Measurements from ENCODE around the gene NPY4R.
"Not testable (repeated sequence)": the region's sequence is repeated elsewhere in the genome, so short reads cannot be mapped to it uniquely, and the experiment has no call there.

DNA sequence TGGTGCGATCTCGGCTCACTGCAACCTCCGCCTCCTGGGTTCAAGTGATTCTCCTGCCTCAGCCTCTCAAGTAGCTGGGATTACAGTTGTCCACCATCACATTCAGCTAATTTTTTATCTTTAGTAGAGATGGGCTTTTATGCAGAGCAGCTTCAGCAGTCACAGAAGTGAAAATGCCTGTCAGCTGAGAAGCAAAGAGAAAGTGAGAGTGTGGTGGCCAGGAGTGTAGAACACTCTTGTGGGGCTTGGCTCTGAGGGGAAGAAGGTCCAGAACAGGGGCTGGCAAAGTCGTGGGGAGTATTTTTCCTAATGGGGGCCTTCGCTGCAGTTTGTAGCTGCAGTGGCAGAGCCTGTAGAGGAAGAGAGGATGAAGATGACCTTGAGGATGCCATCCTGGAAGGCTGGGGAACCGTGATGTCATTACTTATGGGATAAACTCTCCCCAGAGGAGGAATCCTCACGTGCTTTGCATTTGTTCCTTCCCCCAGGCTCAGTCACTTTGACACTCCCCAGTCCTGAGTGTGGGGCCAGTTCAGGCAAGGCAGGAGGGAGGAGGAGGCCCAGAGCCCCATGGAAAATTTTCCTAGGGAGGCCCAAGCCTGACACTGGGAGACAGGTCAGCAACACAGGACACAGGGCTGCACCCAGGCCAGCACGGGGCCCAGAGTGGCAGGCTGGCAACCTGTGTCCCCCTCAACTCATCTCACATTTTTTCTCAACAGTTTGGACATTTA, 20.2 kb downstream of the NPY4R start:
- TF ChIP-seq, protein P1, sequence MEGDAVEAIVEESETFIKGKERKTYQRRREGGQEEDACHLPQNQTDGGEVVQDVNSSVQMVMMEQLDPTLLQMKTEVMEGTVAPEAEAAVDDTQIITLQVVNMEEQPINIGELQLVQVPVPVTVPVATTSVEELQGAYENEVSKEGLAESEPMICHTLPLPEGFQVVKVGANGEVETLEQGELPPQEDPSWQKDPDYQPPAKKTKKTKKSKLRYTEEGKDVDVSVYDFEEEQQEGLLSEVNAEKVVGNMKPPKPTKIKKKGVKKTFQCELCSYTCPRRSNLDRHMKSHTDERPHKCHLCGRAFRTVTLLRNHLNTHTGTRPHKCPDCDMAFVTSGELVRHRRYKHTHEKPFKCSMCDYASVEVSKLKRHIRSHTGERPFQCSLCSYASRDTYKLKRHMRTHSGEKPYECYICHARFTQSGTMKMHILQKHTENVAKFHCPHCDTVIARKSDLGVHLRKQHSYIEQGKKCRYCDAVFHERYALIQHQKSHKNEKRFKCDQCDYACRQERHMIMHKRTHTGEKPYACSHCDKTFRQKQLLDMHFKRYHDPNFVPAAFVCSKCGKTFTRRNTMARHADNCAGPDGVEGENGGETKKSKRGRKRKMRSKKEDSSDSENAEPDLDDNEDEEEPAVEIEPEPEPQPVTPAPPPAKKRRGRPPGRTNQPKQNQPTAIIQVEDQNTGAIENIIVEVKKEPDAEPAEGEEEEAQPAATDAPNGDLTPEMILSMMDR (IDR thresholded peaks at IDR 0.05): not testable (repeated sequence)
- not testable (repeated sequence) for TF ChIP-seq POLR2A (IDR thresholded peaks at IDR 0.05)
